HFFc6 (cell line): ENCODE results near the gene DOCK2. TPM values are rescaled to one million over a fixed set of nuclear protein-coding genes. Genes with fewer than 3 reads are reported as not detected.

Source experiments
- DNase-seq: peaks from one replicate; pipeline ENCODE4 v3.0.0-alpha.2; 2018
- H3K27ac Mint-ChIP-seq: 2 replicates; pipeline ENCODE4 v1.8.0; 2020; ENCODE audit warnings: mild to moderate bottlenecking, mixed read lengths
- H3K27me3 Mint-ChIP-seq: 2 replicates; pipeline ENCODE4 v1.8.0; 2021; ENCODE audit warnings: mild to moderate bottlenecking, moderate library complexity, mixed read lengths; ENCODE audit not compliant: insufficient read depth
- H3K36me3 Mint-ChIP-seq: 2 replicates; pipeline ENCODE4 v1.8.0; 2021; ENCODE audit warnings: low read depth, mixed read lengths
- H3K4me1 Mint-ChIP-seq: 2 replicates; pipeline ENCODE4 v1.8.0; 2020; ENCODE audit warnings: low read depth, mixed read lengths
- H3K4me3 Mint-ChIP-seq: 2 replicates; pipeline ENCODE4 v1.8.0; 2020; ENCODE audit warnings: mild to moderate bottlenecking, moderate library complexity, mixed read lengths
- H3K9me3 Mint-ChIP-seq: 2 replicates; pipeline ENCODE4 v1.8.0; 2020; ENCODE audit warnings: mild to moderate bottlenecking, mixed read lengths
- total RNA-seq, 6 experiments: library from RNA; stranded (reverse); fragmentation: NEBNext Ultra II Directional; extraction: Animal tissue kit (Norgen Biotek cat#: 25700); gene quantifications; 2 replicates in 1 of 6; 3 replicates in 5 of 6; pipeline ENCODE4 v1.2.3, GENCODE V29; 2021
- TF ChIP-seq, protein P1 (sequence below): fragments of 200-600 bp; sonication (generic); IDR thresholded peaks from 2 replicates; pipeline ENCODE4 v1.5.0; 2021; ENCODE audit warnings: antibody characterized with exemption, mild to moderate bottlenecking

DOCK2 gene
- total RNA-seq, 6 experiments from 2014 or later, result 1.4 to 6.5 (median 3.0) TPM

DNA sequence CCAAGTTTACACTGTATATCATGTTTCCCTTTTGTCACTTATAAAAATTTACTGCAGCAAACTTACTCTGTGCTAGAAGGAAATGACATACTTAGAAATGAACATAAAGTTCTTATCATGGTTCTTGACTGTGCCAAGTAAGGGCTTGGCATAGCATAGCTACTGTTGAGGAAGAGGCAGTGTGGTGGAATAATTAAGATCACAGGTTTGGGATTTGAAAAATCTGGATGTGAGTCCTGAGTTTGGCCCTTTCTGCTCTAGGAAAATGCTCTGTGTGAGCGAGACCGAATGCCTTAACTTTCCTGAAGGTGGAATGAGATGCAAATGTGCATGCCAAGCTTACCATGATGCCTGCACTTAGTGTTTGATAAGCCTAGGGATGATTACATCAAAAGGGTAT, 243.7 kb downstream of the DOCK2 start:
- H3K36me3 Mint-ChIP-seq, result peaks cover 80% of the 10 kb centered on the region
- no peak for DNase-seq
- H3K9me3 Mint-ChIP-seq, result no peaks in the 10 kb centered on the region
- TF ChIP-seq, protein P1, sequence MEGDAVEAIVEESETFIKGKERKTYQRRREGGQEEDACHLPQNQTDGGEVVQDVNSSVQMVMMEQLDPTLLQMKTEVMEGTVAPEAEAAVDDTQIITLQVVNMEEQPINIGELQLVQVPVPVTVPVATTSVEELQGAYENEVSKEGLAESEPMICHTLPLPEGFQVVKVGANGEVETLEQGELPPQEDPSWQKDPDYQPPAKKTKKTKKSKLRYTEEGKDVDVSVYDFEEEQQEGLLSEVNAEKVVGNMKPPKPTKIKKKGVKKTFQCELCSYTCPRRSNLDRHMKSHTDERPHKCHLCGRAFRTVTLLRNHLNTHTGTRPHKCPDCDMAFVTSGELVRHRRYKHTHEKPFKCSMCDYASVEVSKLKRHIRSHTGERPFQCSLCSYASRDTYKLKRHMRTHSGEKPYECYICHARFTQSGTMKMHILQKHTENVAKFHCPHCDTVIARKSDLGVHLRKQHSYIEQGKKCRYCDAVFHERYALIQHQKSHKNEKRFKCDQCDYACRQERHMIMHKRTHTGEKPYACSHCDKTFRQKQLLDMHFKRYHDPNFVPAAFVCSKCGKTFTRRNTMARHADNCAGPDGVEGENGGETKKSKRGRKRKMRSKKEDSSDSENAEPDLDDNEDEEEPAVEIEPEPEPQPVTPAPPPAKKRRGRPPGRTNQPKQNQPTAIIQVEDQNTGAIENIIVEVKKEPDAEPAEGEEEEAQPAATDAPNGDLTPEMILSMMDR, result no peak
- H3K4me1 Mint-ChIP-seq, result peaks cover 33% of the 10 kb centered on the region
- H3K27me3 Mint-ChIP-seq, result no peaks in the 10 kb centered on the region
- H3K27ac Mint-ChIP-seq, result no peak overlapping the region
- H3K4me3 Mint-ChIP-seq, result no peak overlapping the region

DNA sequence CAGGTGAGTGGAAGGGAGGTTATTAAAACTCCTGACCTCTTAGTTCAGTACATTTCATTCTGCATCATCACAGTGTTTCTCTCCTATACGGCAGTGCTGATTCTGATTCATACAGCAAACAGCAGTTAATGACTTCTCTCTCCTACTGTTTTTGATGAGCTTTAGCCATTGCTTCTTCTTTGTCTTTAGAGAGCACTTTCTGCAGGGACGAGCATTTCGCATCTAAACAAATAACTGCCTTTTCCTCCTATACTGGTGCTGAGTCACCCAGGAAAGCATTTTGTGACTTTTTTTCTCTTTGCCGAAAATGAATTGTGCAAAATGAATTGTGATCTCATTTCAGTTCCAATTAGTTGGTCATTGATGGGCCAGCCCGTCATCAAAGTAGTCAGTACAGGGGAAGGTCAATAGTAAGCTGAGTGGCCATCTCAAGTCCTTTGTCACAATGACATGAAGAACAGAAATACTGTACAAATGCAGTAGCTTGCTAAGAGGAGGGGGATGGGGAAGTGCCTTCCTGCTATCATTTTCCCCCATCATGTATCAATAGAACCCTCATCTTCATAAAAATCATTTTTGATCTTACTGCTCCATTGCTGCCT, 244.7 kb downstream of the DOCK2 start:
- peaks cover 23% of the 10 kb centered on the region for H3K4me1 Mint-ChIP-seq
- H3K9me3 Mint-ChIP-seq, result no peaks in the 10 kb centered on the region
- no peak for DNase-seq
- TF ChIP-seq, protein P1, result no peak
- H3K36me3 Mint-ChIP-seq, result peaks cover 73% of the 10 kb centered on the region
- H3K4me3 Mint-ChIP-seq, result no peak overlapping the region
- H3K27me3 Mint-ChIP-seq, result no peaks in the 10 kb centered on the region
- no peak overlapping the region for H3K27ac Mint-ChIP-seq

DNA sequence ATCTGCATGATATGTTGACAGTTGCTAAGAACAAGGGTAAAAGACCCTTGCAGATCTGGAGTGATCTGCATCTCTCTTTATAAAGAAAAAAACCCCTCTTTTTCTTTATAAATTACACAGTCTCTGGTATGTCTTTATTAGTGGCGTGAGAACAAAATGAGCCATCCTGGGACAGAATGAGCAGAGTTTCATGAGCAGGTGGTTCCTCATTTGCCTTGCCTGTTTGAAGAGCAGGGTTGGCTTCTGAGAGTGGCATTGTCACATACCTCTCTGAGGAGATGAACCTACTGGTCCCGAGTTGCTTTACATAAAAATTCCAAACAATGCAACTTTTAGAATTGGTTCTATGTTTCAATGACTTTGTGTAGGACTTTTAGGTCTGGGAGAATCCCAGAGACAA, 249.0 kb downstream of the DOCK2 start:
- TF ChIP-seq, protein P1, result no peak
- Mint-ChIP-seq H3K36me3 (peaks cover 40% of the 10 kb centered on the region), H3K27me3 (no peaks in the 10 kb centered on the region), H3K9me3 (no peaks in the 10 kb centered on the region), H3K4me1 (peaks cover 14% of the 10 kb centered on the region), H3K27ac (no peak overlapping the region), H3K4me3 (no peak overlapping the region)
- no peak for DNase-seq

DNA sequence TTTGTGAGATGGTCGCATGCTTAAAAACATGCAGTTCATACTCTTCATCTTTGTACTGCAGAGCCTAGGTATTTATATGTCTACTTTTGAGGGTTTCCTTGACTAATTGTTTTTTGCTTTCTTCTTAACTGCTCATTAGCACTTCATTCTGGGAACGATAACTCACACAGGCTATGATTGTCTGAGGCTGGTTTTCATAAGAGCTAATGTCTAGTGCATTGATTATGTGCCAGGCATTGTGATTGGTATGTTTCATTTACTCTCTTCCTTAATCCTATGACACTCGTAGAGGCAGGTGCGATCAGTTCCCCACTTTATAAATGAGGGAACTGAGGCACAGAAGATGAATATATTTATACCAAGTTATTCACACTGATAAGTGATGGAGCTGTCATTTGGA, 249.6 kb downstream of the DOCK2 start:
- Mint-ChIP-seq H3K4me1 (peaks cover 8% of the 10 kb centered on the region), H3K4me3 (no peak overlapping the region), H3K27me3 (no peaks in the 10 kb centered on the region), H3K36me3 (peaks cover 34% of the 10 kb centered on the region), H3K9me3 (no peaks in the 10 kb centered on the region), H3K27ac (no peak overlapping the region)
- DNase-seq, result no peak
- TF ChIP-seq, protein P1, result no peak

DNA sequence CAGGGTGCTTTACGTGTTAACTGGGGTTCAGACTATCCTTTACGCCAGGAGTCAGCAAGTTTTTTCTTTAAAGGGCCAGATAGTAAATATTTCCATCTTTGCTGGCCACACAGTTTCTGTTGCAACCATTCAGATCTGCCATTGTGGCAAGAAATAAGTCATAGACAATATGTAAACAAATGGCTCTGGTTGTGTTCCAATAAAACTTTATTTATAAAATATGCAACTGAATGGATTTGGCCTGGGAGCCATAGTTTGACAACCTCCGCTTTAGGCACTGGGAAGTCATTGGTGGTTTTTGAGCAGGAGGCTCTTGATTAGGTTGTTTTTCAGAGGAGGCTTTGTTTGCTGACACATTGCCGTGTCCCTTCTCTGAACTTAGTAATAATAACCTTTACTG, 252.5 kb downstream of the DOCK2 start:
- no peak overlapping the region for H3K4me3 Mint-ChIP-seq
- H3K27ac Mint-ChIP-seq, result no peak overlapping the region
- H3K27me3 Mint-ChIP-seq, result no peaks in the 10 kb centered on the region
- H3K9me3 Mint-ChIP-seq, result no peaks in the 10 kb centered on the region
- peaks cover 8% of the 10 kb centered on the region for H3K36me3 Mint-ChIP-seq
- TF ChIP-seq, protein P1, result no peak
- no peak for DNase-seq
- H3K4me1 Mint-ChIP-seq, result peaks cover 25% of the 10 kb centered on the region
